GM23338 (cell line): ENCODE results near the gene TPGS1. TPM values are rescaled to one million over a fixed set of nuclear protein-coding genes. Genes with fewer than 3 reads are reported as not detected.
A peak's percentile ranks its signal among the peaks of the same experiment; 100 is the strongest.

Source experiments
- ATAC-seq: fragments of 200-7000 bp; cut with Tn5 transposase; 3 replicates; pipeline ENCODE4 v1.9.1; 2020
- DNase-seq: peaks from one replicate; pipeline ENCODE4 v3.0.0-alpha.2; 2015; ENCODE audit warnings: low spot score
- H2AFZ ChIP-seq: fragments of 200-600 bp; sonication (generic); 2 replicates; pipeline ENCODE4 v1.8.0; 2016; ENCODE audit warnings: antibody characterized with exemption, mild to moderate bottlenecking, moderate library complexity
- H3F3A ChIP-seq: fragments of 200-600 bp; sonication (generic); replicated peaks from 2 replicates; pipeline ENCODE4 v1.8.0; 2017; ENCODE audit warnings: antibody characterized with exemption, mixed run types, low read depth
- H3K27ac ChIP-seq: fragments of 200-600 bp; sonication (generic); 2 replicates; pipeline ENCODE4 v1.6.1; 2016; ENCODE audit warnings: low read depth
- H3K27me3 ChIP-seq: fragments of 200-600 bp; sonication (generic); 2 replicates; pipeline ENCODE4 v1.8.0; 2016; ENCODE audit warnings: mild to moderate bottlenecking, mixed run types, moderate library complexity; ENCODE audit not compliant: insufficient read depth
- H3K36me3 ChIP-seq: fragments of 200-600 bp; sonication (generic); 2 replicates; pipeline ENCODE4 v1.8.0; 2016; ENCODE audit warnings: mild to moderate bottlenecking; ENCODE audit not compliant: insufficient read depth
- H3K4me1 ChIP-seq: fragments of 200-600 bp; sonication (generic); 2 replicates; pipeline ENCODE4 v1.8.0; 2016; ENCODE audit warnings: mild to moderate bottlenecking, moderate library complexity; ENCODE audit not compliant: insufficient read depth
- H3K4me2 ChIP-seq: fragments of 200-600 bp; sonication (generic); 2 replicates; pipeline ENCODE4 v1.7.1; 2017; ENCODE audit warnings: mixed run types
- H3K4me3 ChIP-seq: fragments of 200-600 bp; sonication (generic); 2 replicates; pipeline ENCODE4 v1.6.1; 2016; ENCODE audit warnings: mixed run types
- H3K79me2 ChIP-seq: fragments of 200-600 bp; sonication (generic); replicated peaks from 2 replicates; pipeline ENCODE4 v1.8.0; 2017; ENCODE audit warnings: mild to moderate bottlenecking; ENCODE audit not compliant: insufficient read depth
- H3K9me2 ChIP-seq: fragments of 200-600 bp; sonication (generic); 2 replicates; pipeline ENCODE4 v1.8.0; 2017; ENCODE audit not compliant: insufficient read depth
- H4K20me1 ChIP-seq: fragments of 200-600 bp; sonication (generic); replicated peaks from 2 replicates; pipeline ENCODE4 v1.8.0; 2017; ENCODE audit warnings: mild to moderate bottlenecking; ENCODE audit not compliant: insufficient read depth
- H3K27ac Mint-ChIP-seq: 2 replicates; pipeline ENCODE4 v1.8.0; 2020; ENCODE audit warnings: inconsistent platforms, mild to moderate bottlenecking, moderate library complexity, mixed read lengths
- H3K27me3 Mint-ChIP-seq: 3 replicates; pipeline ENCODE4 v1.8.0; 2022; ENCODE audit warnings: low read depth, mild to moderate bottlenecking, moderate library complexity, mixed read lengths, inconsistent platforms; ENCODE audit not compliant: insufficient read depth, poor library complexity
- H3K36me3 Mint-ChIP-seq: 3 replicates; pipeline ENCODE4 v1.8.0; 2021; ENCODE audit warnings: low read depth, mild to moderate bottlenecking, inconsistent platforms, moderate library complexity, mixed read lengths
- H3K4me1 Mint-ChIP-seq: 3 replicates; pipeline ENCODE4 v1.8.0; 2020; ENCODE audit warnings: mild to moderate bottlenecking, inconsistent platforms, mixed read lengths
- H3K4me3 Mint-ChIP-seq: 3 replicates; pipeline ENCODE4 v1.8.0; 2021; ENCODE audit warnings: moderate library complexity, mild to moderate bottlenecking, inconsistent platforms, mixed read lengths
- H3K9me3 Mint-ChIP-seq: 3 replicates; pipeline ENCODE4 v1.8.0; 2020; ENCODE audit warnings: moderate library complexity, mild to moderate bottlenecking, inconsistent platforms, mixed read lengths
- CREB1 ChIP-seq: fragments of 250-450 bp; sonication (Bioruptor Pico); IDR thresholded peaks from 2 replicates; pipeline ENCODE4 v1.5.0; 2020; ENCODE audit warnings: low read depth, mild to moderate bottlenecking, moderate library complexity
- NANOG ChIP-seq: IDR thresholded peaks from 2 replicates; pipeline ENCODE4 v1.6.1; 2016; ENCODE audit warnings: antibody characterized with exemption, borderline replicate concordance
- POLR2AphosphoS5 ChIP-seq: IDR thresholded peaks from 2 replicates; pipeline ENCODE4 v1.6.1; 2016; ENCODE audit warnings: antibody characterized with exemption, low read depth
- STAT1 ChIP-seq: IDR thresholded peaks from one replicate; pipeline ENCODE4 v1.6.1; 2016; ENCODE audit warnings: antibody characterized with exemption; ENCODE audit not compliant: unreplicated experiment
- ZNF114 ChIP-seq: fragments of 250-450 bp; sonication (Bioruptor Pico); IDR thresholded peaks from 2 replicates; pipeline ENCODE4 v1.5.0; 2020; ENCODE audit warnings: mild to moderate bottlenecking, moderate library complexity
- ZNF331 ChIP-seq: fragments of 250-450 bp; sonication (Bioruptor Pico); IDR thresholded peaks from 2 replicates; pipeline ENCODE4 v1.5.0; 2020; ENCODE audit warnings: low read depth, mild to moderate bottlenecking, moderate library complexity
- polyA plus RNA-seq: library from polyadenylated mRNA; unstranded; fragments of >200 nt; fragmentation: Nextera tagmentation; extraction: Ambion mirVana; gene quantifications from 2 replicates; pipeline ENCODE4 v1.2.1, GENCODE V29; 2016
- total RNA-seq: library from RNA; depleted of rRNA; stranded (reverse); fragments of >200 nt; shearing (Covaris generic); gene quantifications from 2 replicates; pipeline ENCODE4 v1.2.3, GENCODE V29; 2014
- TF ChIP-seq, protein P1 (sequence below): fragments of 250-450 bp; sonication (Bioruptor Pico); IDR thresholded peaks from 2 replicates; pipeline ENCODE4 v1.5.0; 2020; ENCODE audit warnings: mild to moderate bottlenecking, moderate library complexity

TPGS1 gene
- total and polyA plus RNA-seq, 2 experiments from 2014 or later, result 11.9 to 38.4 TPM

DNA sequence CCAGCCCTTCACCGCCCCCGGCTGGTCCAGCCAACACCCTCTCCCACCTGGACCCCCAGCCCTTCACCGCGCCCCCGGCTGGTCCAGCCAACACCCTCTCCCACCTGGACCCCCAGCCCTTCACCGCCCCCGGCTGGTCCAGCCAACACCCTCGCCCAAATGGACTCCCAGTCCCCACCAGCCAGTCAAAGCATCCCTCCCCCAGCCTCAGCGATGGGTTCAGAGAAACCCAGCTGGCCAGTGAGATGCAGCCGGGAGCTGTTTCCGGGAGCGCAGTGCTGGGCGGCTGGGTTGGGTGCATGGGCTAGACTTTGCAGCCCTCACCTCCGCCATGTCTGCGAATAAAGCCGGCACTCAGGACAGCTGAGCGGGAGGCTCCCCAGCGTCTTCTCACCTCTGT is 17.7 kb downstream of the TPGS1 start (continued):
- TF ChIP-seq, protein P1, sequence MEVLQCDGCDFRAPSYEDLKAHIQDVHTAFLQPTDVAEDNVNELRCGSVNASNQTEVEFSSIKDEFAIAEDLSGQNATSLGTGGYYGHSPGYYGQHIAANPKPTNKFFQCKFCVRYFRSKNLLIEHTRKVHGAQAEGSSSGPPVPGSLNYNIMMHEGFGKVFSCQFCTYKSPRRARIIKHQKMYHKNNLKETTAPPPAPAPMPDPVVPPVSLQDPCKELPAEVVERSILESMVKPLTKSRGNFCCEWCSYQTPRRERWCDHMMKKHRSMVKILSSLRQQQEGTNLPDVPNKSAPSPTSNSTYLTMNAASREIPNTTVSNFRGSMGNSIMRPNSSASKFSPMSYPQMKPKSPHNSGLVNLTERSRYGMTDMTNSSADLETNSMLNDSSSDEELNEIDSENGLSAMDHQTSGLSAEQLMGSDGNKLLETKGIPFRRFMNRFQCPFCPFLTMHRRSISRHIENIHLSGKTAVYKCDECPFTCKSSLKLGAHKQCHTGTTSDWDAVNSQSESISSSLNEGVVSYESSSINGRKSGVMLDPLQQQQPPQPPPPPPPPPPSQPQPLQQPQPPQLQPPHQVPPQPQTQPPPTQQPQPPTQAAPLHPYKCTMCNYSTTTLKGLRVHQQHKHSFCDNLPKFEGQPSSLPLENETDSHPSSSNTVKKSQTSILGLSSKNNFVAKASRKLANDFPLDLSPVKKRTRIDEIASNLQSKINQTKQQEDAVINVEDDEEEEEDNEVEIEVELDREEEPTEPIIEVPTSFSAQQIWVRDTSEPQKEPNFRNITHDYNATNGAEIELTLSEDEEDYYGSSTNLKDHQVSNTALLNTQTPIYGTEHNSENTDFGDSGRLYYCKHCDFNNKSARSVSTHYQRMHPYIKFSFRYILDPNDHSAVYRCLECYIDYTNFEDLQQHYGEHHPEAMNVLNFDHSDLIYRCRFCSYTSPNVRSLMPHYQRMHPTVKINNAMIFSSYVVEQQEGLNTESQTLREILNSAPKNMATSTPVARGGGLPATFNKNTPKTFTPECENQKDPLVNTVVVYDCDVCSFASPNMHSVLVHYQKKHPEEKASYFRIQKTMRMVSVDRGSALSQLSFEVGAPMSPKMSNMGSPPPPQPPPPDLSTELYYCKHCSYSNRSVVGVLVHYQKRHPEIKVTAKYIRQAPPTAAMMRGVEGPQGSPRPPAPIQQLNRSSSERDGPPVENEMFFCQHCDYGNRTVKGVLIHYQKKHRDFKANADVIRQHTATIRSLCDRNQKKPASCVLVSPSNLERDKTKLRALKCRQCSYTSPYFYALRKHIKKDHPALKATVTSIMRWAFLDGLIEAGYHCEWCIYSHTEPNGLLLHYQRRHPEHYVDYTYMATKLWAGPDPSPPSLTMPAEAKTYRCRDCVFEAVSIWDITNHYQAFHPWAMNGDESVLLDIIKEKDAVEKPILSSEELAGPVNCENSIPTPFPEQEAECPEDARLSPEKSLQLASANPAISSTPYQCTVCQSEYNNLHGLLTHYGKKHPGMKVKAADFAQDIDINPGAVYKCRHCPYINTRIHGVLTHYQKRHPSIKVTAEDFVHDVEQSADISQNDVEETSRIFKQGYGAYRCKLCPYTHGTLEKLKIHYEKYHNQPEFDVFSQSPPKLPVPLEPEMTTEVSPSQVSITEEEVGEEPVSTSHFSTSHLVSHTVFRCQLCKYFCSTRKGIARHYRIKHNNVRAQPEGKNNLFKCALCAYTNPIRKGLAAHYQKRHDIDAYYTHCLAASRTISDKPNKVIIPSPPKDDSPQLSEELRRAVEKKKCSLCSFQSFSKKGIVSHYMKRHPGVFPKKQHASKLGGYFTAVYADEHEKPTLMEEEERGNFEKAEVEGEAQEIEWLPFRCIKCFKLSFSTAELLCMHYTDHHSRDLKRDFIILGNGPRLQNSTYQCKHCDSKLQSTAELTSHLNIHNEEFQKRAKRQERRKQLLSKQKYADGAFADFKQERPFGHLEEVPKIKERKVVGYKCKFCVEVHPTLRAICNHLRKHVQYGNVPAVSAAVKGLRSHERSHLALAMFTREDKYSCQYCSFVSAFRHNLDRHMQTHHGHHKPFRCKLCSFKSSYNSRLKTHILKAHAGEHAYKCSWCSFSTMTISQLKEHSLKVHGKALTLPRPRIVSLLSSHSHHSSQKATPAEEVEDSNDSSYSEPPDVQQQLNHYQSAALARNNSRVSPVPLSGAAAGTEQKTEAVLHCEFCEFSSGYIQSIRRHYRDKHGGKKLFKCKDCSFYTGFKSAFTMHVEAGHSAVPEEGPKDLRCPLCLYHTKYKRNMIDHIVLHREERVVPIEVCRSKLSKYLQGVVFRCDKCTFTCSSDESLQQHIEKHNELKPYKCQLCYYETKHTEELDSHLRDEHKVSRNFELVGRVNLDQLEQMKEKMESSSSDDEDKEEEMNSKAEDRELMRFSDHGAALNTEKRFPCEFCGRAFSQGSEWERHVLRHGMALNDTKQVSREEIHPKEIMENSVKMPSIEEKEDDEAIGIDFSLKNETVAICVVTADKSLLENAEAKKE, result no peak
- TF ChIP-seq ZNF331 (CRISPR knock-in tag) (no peak), ZNF114 (CRISPR knock-in tag) (no peak), POLR2AphosphoS5 (no peak), STAT1 (no peak), NANOG (no peak)

DNA sequence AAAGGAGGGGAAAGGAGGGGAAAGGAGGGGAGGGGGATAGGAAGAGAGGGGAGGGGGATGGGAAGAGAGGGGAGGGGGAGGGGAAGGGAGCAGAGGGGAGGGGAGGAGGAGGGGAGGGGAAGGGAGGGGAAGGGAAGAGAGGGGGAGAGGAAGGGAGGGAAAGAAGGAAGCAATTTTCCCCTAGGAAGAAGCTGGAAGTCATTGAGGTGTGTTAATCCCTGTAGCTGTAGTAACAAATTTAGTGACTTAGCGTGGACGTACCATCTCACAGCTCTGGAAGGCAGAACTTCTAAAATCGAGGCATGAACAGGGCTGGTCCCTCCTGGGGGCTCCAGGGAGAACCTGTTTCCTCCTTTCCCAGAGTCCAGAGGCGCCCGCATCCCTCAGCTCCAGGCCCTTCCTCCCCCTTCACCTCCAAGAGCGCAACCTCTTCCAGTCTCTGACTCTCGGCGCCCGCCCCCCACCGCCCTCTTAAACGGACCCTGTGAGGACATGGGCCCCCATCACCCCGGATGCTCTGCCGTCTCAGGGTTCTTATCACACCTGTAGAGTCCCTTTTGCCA is 18.6 kb downstream of the TPGS1 start:
- H3K4me3 ChIP-seq, result no peak overlapping the region
- no peak overlapping the region for H3K27ac Mint-ChIP-seq
- H2AFZ ChIP-seq, result no peak overlapping the region
- peaks cover 9% of the 10 kb centered on the region for H3K4me1 Mint-ChIP-seq
- no peaks in the 10 kb centered on the region for H4K20me1 ChIP-seq
- peaks cover 10% of the 10 kb centered on the region; the same call in 2 of the 3 replicates for H3K36me3 Mint-ChIP-seq
- no peak for ATAC-seq
- peak overlapping the region; percentile 60 for H3K4me2 ChIP-seq
- peaks cover 8% of the 10 kb centered on the region for H3F3A ChIP-seq
- H3K27me3 ChIP-seq, result peaks cover 3% of the 10 kb centered on the region; the same call in 1 of the 2 replicates
- peaks cover 22% of the 10 kb centered on the region for H3K27me3 Mint-ChIP-seq
- peaks cover 22% of the 10 kb centered on the region for H3K9me3 Mint-ChIP-seq
- DNase-seq, result no peak
- no peaks in the 10 kb centered on the region for H3K36me3 ChIP-seq
- H3K79me2 ChIP-seq, result no peaks in the 10 kb centered on the region
- no peak for TF ChIP-seq ZNF331 (CRISPR knock-in tag)
- no peak for TF ChIP-seq ZNF114 (CRISPR knock-in tag)
- no peak for TF ChIP-seq CREB1 (CRISPR knock-in tag)
- TF ChIP-seq, protein P1, result no peak
- no peak overlapping the region for H3K27ac ChIP-seq
- no peak overlapping the region for H3K4me3 Mint-ChIP-seq
- no peaks in the 10 kb centered on the region for H3K4me1 ChIP-seq
- no peaks in the 10 kb centered on the region for H3K9me2 ChIP-seq
